Measurements from ENCODE around the gene NR2F1.
A peak's percentile ranks its signal among the peaks of the same experiment; 100 is the strongest.
"Not testable (repeated sequence)": the region's sequence is repeated elsewhere in the genome, so short reads cannot be mapped to it uniquely, and the experiment has no call there.

Gene NR2F1

DNA sequence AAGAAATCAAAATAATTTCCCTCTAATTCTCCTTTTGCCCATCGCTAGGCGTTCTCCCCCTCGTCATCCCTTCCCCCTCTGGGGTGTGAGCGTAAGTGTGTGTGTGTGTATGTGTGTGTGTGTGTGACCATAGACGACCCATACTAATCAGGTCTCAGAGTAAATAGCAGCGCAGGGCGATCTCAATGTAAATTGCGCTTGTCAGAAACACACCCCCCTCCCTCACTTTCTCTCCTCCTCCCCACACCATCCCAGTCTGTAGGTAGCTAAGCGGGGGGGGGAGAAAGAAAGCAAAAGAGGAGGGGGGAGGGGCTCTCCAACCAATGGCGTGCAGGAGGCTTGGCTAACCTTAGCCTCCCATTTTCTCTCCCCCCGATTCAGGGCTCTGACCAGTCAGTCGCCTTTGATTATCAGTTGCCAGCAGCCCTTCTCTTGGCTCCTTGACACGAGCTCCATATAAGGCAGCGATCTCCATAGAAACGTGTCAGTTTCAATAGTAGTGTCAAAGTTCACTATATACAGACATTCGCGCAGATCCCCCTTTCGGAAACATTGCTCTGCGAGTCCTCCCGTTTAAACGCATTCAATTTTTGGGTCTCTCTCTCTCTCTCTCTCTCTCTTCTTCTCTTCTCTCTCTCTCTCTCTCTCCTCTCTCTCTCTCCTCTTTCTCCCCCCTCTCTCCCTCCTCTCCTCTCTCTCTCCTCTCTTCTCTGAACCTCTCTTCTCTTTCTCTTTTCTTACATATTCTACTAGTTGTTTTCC lies at the start of gene NR2F1:
TSS of gene NR2F1 (plus strand) at position 546 of the 762 bp plus-strand sequence. CDS start 1,802 bp downstream, outside the sequence.
- DNase-seq: peak; percentile 99

GRCh38 chr5:93545872-93546271 lies 37.1 kb upstream of the NR2F1 start:
- DNase-seq: no peak

DNA sequence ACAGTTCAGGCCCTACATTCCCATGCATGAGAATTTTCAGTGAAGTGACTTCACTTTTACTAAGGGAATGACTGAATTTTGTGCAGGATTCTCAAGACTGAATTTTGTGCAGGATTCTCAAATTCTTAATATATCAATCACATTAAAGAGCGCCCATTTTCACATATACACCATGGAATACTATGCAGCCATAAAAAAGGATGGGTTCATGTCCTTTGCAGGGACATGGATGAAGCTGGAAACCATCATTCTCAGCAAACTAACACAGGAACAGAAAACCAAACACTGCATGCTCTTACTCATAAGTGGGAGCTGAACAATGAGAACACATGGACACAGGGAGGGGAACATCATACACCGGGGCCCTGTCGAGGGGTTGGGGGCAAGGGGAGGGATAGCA lies 33.4 kb upstream of the NR2F1 start:
- not testable (repeated sequence) for DNase-seq

GRCh38 chr5:93557021-93557604 lies 25.9 kb upstream of the NR2F1 start:
- no peak for DNase-seq

DNA sequence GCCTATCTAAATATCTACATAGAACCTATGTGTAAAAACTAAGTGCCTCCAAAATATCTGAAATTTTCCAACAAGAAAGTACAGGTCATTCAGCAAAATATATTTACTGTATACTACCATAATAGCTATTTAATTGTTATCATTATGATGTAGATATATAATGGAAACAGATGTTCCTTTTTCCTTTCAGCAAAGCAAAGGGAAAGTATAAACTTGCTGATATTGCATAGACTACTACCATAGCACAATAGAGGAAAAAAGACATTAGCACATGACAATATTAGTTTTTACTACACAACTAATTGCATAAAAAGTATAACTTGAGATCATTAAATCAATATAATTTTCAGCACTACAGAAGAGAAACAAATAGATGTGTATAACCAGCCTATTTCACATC lies 16.9 kb upstream of the NR2F1 start:
- DNase-seq: no peak

GRCh38 chr5:93567424-93567823 lies 15.6 kb upstream of the NR2F1 start:
- no peak for DNase-seq

DNA sequence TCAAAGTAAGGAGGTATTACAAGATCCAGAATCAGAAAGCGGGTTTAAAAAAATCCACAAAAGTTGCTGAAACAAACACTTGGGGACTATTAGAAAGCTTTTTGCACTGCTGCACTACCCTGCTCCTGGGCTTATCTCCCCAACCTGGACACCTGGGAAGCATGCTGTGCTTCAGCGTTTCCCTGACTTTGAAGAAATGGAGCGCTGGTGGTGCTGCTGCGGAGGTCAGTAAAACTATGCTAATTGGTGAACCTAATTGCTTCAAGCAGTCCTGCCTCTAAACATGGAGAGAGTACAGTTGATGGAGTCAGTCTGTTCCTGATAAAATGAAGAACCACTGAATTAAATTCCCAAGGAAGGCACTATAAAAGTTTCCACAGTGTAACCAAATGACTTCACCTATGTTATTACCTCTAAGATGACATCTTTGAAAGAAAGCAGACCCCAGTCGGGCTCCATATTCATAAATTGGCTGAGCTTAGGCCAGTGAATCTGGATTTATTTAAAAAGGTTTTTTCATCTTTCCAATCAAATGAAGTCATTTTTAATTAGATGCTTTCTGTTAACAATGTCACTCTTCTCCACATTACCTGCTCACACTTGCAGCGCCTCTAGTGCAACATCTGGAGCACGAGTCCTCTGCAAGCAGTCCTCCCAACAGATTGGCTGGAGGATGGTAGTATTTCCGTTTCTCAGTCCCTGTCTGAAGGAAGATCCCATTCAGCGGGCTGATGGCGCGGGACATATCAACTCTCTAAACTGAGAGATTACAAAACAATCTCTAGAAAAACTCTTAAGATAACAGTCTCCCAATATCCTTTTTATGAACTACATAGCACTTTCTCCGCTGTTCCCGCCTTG lies 13.5 kb upstream of the NR2F1 start:
- no peak for DNase-seq

GRCh38 chr5:93570294-93571113 lies 12.5 kb upstream of the NR2F1 start:
- DNase-seq: no peak

DNA sequence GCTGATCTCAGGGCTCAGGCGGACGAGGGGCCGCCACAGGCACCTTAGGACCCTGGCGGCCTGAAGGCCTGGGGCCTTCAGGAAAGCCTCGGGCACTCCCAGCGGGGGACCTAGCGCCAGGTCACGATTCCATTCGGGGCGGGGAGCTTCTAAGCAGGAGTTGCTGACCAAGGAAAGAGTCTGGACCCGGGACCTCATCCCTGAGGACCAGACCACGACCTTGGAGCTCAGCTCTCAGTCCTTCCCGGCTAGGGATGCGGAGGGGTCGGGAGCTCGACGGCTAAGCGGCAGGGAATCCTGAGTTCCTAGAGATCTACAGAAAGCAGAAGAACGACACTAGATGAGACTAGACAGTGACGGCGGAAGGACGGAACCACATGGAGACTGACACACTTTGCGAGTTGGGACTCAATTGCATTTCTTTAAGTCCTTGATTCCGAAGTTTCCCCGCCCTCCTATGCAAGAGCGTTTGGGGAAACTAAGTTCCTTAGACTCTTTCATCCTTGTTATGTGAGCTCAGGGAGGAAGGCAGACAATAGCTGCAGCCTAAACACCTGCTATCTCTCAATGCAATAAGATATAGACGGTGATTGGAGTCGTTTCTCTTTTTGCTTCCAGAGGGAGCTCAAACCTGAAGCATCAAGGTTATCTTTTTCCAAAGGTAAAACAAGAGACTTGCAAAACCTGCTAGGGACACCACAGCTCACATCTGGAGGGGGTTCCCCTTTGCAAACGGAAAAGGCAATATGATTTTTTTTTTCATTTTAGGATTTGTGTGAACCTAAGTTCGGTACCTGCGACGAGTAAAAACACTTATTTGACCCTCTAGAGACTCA lies 11.7 kb upstream of the NR2F1 start:
- DNase-seq: no peak

GRCh38 chr5:93572101-93572607 lies 10.9 kb upstream of the NR2F1 start:
- DNase-seq: no peak

GRCh38 chr5:93572608-93573353 lies 10.2 kb upstream of the NR2F1 start:
- DNase-seq: no peak

GRCh38 chr5:93573354-93574351 lies 9.4 kb upstream of the NR2F1 start:
- no peak for DNase-seq

- DNase-seq: no peak
Observed at GRCh38 chr5:93574491-93575305, 8.3 kb upstream of the NR2F1 start.

DNA sequence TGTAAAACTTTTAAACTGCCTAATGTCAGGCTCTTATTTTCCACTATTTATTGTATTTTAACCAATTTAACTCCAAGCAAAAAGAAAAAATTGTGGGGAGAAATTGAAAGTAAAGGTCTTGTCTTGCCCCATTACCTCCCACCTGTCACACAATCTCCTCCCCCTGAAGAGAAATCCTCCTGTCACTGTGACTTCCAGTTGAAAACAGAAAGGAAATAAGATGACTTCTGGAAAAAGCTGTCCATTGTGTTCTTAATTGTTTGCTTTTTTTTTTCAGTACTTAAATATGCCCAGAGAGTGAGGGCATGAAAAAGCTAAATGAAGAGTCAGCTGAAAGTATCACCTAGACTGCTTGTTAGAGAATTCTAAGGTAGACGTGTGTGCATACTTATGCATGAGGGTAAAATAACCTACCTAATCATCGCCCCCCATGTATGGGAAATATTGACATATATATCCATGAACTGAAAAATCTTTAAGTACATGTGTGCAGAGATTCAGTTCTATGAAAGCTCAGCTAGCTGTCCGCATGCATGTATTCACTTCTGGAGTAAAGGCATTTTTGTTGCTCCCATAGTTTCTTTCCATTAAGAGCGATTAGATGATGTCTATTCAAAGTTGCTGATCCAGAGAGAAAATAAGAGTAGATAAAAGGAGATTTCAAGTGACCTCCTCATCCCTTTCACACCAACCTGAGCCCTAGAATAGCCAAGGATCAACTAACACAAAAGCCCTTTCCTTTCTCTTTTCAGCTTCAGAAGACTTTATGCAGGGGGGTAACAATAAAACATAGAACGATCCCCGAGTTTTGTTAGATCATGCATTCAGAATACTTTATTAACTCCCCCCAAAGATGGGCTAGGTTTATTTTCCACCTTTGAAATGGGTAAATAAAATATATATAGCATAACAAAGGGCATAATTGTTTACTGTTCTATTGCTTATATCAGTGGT lies 7.3 kb upstream of the NR2F1 start:
- DNase-seq: no peak

DNA sequence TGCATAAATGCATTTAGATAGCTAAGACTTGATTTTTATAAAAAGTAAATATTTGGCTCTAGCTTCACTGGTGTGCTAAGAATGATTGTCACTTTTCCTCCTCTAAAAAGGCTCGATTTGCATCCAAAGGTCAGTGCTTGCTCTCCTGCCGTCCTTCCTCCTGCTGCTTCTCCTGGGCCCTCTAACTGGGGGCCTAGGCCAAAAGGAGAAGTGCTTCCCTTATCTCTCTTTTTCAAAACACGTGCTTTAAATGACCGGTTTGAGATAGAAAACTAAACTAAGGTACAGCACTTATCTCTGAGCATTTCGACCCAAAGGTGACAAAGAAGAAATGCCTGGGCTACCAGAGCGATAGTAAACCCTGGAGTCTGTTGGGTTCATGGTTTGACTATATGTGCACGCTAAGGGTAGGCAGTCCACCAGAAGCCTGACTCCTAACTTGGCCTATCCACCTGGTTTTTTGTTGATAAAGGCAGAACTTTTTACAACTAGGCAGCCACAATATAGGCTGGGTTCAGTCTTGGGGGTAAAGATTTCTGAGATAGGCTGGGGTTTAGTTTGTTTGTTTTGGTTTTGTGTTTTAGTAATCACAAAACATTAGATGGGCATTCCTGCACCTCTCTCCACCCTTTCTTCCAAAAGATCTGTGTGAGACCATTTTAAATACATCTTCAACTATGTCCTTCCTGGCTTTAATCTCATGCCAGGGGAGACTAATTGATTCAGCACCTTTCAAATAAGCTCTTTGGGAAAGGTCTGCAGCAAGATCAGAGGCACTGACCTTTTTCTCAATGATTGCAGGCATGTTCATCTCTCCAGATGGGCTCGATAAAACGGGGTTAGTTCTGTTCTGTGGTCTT lies 5.8 kb upstream of the NR2F1 start:
- no peak for DNase-seq

All from SHP77 (cell line).